ENCODE measurements around the gene CLNK.

DNA sequence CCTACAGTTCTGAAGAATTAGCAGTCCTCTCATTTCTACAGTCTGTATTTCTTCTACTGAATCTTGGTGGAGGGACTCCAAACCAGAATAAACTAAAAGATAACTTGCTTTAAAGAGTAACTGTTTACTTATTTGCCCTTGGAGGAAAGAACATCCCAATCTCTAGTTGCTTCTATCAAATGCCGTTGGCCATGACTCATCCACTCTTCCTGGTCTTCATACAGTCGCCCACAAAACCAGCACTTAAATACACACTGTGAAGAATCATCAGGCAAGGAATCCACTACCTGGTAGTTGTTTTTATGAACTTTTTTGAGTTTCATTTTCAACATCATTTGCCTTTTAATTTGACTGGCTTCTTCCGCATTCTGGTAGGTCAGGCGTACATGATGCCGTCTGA lies 241.6 kb downstream of the CLNK start:
- TF ChIP-seq, protein P1, sequence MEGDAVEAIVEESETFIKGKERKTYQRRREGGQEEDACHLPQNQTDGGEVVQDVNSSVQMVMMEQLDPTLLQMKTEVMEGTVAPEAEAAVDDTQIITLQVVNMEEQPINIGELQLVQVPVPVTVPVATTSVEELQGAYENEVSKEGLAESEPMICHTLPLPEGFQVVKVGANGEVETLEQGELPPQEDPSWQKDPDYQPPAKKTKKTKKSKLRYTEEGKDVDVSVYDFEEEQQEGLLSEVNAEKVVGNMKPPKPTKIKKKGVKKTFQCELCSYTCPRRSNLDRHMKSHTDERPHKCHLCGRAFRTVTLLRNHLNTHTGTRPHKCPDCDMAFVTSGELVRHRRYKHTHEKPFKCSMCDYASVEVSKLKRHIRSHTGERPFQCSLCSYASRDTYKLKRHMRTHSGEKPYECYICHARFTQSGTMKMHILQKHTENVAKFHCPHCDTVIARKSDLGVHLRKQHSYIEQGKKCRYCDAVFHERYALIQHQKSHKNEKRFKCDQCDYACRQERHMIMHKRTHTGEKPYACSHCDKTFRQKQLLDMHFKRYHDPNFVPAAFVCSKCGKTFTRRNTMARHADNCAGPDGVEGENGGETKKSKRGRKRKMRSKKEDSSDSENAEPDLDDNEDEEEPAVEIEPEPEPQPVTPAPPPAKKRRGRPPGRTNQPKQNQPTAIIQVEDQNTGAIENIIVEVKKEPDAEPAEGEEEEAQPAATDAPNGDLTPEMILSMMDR (IDR thresholded peaks at IDR 0.05): no peak
- TF ChIP-seq ZFX (IDR thresholded peaks at IDR 0.05; ENCODE audit: borderline replicate concordance): no peak

Measured in 22Rv1 (cell line).